GM21390 (cell line): Measurements from ENCODE around the gene RAB3B.
A peak's percentile ranks its signal among the peaks of the same experiment; 100 is the strongest.
"Not testable (repeated sequence)": the region's sequence is repeated elsewhere in the genome, so short reads cannot be mapped to it uniquely, and the experiment has no call there.

Experiments used
- ATAC-seq: cut with Tn5 transposase; IDR thresholded peaks from one replicate; pipeline ENCODE4 v1.9.1; 2021; ENCODE audit not compliant: unreplicated experiment

RAB3B gene

DNA sequence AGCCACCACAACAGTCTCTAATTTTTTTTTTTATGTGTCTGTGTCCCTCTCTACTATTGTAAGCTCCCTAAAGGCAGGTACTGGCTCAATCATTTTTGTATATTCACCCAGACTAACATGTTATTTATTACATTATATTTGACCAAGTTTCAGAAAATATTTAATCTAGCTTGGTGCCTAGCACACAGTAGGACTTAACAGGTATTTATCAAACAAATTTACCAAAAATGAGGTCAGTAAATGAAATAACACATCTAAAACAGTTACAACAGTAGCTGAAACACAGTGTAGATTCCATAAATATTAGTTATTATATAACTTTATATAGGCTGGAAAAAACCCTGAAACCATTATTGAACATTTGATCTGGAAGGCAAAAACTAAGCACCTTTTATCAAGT, 114.7 kb downstream of the RAB3B start:
- no peak for ATAC-seq

DNA sequence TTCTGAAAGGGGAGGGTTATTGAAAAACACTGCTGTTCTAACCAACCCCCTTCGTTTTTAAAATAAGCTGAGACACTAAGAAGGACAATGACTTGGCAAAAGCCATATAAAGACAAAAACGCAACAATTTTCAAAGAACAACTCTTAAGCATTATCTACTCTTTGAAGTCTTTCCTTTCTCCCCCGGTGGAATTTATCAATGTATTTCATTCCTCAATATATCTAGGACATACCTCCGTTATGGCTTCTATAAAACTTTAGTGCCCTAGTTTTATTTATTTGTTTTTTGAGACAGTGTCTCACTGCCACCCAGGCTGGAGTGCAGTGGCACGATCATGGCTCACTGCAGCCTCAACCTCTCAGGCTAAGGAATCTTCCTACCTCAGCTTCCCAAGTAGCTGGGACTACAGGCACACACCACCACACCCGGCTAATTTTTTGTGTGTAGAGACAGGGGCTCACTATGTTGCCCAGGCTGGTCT, 115.2 kb downstream of the RAB3B start:
- ATAC-seq, result no peak

DNA sequence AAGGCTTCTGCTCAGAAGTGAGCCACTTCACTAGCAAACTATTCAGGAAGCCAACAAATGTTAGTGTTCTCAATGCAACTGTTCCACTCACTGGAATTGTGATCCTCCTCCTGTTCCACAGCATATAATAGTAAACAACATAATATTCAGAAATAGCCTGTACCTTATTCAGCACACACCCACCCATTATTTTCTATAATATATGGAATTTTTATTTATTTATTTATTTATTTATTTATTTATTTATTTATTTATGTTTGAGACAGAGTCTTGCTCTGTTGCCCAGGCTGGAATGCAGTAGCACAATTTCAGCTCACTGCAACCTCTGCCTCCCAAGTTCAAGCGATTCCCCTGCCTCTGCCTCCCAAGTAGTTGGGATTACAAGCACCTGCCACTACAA, 117.2 kb downstream of the RAB3B start:
- not testable (repeated sequence) for ATAC-seq

DNA sequence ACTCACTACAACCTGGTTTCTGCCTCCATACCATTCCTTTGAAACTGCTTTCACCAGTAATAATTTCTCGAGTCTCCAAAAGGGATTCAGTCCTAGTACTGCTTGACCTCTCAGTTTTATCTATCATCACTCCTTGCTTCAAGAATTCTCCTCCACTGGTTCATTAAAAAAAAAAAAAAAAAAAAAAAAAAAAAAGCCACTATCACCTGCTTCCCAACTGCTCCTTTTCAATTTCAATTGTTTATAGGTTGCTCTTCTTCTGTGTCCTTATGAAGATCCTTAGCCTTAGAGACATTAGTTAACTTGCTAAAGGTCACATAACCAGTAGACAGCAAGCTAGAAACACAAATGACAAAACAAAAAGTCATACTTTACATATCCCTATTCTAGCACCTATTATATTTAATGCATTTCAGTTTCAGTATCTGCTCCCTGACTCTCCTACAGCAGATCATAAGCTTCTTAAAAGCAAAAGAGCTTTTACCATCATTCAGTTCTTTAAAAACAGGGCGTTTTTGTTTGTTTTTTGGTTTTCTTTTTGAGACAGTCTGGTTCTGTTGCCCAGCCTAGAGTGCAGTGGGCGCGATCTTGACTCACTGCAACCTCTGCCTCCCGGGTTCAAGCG, 119.0 kb downstream of the RAB3B start:
- no peak for ATAC-seq

DNA sequence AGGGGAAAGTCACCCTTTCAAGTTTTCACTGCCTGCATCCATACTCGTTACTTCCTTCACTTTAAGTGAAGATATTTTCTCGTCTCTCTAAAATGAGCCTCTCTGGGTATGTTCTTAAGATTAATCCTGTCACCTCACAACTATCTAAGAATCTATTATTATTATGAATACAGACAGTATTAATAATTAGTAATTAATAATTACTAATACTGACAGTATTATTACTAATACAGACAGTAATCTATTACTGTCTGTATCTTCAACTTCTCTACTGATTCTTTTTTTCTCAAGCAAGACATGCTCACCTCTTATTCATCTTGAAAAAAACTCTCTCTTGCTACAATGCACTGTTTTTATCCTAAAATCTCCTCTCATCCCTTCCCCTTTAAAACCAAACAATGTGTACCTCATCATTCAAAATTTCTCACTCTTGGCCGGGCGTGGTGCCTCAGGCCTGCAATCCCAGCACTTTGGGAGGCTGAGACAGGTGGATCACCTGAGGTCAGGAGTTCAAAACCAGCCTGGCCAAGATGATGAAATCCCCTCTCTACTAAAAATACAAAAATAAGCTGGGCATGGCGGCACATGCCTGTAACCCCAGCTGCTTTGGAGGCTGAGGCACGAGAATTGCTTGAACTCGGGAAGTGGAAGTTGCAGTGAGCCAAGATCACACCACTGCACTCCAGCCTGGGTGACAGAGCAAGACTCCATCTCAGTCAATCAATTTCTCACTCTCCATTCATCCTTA, 119.7 kb downstream of the RAB3B start:
- no peak for ATAC-seq

DNA sequence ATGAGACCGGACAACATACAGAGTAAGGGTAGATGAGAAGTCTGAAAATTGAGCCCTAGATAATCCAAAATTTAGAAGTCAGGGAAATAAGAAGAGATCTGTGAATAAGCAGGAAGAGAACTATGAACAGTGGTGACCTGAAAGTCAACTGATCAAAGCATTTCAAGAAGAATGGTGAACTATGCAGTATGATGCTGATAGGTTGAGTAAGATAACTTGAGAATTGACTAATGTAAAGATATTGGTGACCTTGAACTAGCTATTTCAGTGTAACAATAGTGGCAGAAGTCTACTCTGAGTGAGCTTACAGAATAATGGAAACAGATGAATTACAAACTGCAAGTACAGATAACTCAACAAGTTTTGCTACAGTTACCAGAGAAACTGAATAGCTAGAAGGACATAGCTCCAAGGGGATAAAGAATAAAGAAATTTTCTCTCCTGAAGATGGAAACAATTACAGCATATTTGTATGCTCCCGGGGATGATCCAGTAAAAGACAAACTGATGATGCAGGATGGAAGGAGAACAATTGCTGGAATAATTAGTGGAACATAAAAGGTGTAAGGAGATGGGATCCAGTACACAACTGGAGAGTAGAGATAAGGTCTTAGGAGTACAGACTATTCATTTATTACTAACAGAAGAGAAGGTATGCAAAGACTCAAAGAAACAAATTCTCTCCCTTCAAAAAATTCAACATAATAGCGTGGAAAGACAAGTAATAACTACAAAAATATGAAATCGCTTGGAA, 122.8 kb downstream of the RAB3B start:
- ATAC-seq, result no peak

DNA sequence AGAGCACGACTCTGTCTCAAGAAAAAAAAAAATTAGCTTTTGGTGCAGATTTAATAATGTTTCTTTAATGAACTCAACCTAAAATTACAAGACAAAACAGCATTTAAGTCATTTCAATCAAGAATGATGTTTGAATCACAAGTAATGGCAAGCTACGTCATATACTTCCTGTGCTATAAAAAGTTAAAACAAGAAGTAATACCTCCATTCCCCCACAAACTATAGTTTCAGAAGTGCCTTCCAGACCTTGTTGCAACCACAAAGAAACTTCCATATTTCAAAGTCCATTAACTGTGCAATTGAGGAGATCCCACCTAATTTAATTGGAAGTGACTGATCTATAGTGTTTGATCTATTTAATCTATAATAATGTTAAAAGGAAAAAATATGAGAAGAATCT, 127.1 kb downstream of the RAB3B start:
- peak; percentile 74 for ATAC-seq

DNA sequence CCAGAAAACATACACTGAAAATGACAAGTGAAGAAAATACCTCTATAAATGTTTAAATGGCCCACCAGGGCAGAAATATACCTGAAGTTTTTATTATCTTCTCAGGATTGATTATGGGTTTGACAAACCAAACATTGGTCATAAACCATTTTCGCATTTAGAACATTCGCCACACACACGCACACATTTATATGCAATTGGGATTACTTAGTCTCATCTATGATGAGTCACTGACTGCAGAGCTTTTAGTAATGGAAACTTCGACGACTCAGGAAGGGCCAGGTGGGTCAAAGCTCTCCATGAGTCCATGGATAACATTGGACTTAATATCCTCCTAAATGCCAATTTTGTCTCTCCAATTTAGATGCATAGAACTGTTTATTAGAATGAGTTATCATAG, 128.8 kb downstream of the RAB3B start:
- no peak for ATAC-seq

DNA sequence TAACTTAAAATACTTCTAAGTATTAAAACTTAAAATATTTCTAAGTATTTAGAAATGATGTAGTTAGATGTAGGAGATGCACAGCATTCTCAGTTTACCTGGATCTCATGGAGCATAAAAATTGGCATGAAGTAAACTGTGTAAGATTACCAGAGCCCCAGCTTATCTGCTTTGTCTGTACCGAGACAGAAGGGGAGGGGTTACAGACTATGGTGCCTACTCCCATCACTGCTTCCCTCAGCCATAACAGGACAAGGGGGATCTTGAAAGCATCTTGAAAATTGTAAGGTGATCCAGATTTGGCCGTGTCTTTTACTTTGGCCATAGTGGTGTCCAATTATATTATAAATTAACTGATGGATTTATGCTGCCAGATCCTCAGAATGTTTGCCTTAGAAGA, 130.8 kb downstream of the RAB3B start:
- no peak for ATAC-seq

DNA sequence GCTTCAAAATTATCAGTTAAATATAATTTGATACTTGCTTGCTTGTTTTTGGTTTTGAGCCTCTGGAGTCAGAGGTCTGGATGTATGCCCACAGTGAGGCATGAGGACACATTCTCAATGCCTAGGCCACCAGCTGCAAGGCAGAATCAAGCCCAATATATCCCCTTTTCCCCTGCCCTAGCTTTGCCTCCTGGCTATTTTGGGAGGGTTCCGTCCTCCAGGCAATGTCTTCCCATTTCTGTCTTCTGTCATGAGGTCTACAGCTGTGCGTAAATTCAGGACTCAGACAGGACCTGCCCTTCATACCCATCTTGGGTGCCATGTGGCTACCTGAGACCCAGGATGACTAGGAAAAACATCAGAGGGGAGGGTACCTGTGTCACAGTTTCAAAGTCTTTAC, 131.2 kb downstream of the RAB3B start:
- ATAC-seq, result no peak

DNA sequence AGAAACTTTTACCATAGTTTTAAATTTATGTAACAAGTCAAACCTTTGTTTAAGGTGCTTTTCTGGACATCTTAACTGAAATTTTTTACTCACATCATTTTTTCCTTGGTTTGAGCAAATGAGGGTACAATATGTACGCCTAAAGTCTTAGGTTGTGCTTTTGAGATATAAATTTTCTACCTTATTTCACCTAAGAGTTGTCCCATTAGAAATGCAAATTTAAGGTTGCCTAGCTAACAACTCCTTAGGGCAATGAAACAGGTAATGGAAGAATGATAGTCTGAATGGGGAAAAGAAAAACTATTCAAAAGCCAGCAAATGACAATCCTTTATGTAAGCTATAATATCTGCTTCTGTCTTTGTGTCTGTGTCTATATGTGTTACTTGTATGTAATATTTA, 131.6 kb downstream of the RAB3B start:
- ATAC-seq, result no peak
